Activated CD8-positive, alpha-beta memory T cell treated with anti-CD3 and anti-CD28 coated beads for 4 hours (primary cell): ENCODE data around the gene CHIT1.
"Not testable (repeated sequence)": the region's sequence is repeated elsewhere in the genome, so short reads cannot be mapped to it uniquely, and the experiment has no call there.

ENCODE experiments used
- DNase-seq, 2 donors: peaks; one replicate each; pipeline ENCODE4 v3.0.0-alpha.2; 2020; ENCODE audit warnings: low read depth in 2 of 2

Gene CHIT1

GRCh38 chr1:203265541-203265940 lies 36.1 kb upstream of the CHIT1 start:
- DNase-seq: no peak

- DNase-seq: no peak
These were observed 34.6 kb upstream of the CHIT1 start for GRCh38 chr1:203264052-203264501.

- DNase-seq: no peak
These were observed 34.0 kb upstream of the CHIT1 start for GRCh38 chr1:203263496-203263895.

GRCh38 chr1:203256636-203257035 lies 27.2 kb upstream of the CHIT1 start:
- DNase-seq: not testable (repeated sequence)

- not testable (repeated sequence) for DNase-seq
These were observed 25.3 kb upstream of the CHIT1 start for GRCh38 chr1:203254782-203255181.

GRCh38 chr1:203252678-203253077 lies 23.2 kb upstream of the CHIT1 start:
- DNase-seq: no peak

- DNase-seq: no peak
These were observed 22.0 kb upstream of the CHIT1 start for GRCh38 chr1:203251466-203251865.

GRCh38 chr1:203250911-203251310 lies 21.4 kb upstream of the CHIT1 start:
- no peak for DNase-seq

GRCh38 chr1:203244776-203245175 lies 15.3 kb upstream of the CHIT1 start:
- no peak for DNase-seq

- not testable (repeated sequence) for DNase-seq
These were observed 12.2 kb upstream of the CHIT1 start for GRCh38 chr1:203241708-203242107.

- DNase-seq: no peak
These were observed 10.2 kb upstream of the CHIT1 start for GRCh38 chr1:203239526-203240305.

GRCh38 chr1:203239081-203239480 lies 9.6 kb upstream of the CHIT1 start:
- no peak for DNase-seq

- no peak for DNase-seq
These were observed 9.1 kb upstream of the CHIT1 start for GRCh38 chr1:203238535-203238934.

GRCh38 chr1:203234901-203235300 lies 5.4 kb upstream of the CHIT1 start:
- not testable (repeated sequence) for DNase-seq

GRCh38 chr1:203228670-203229069 lies 803 bp downstream of the CHIT1 start:
- no peak for DNase-seq

- DNase-seq: no peak
These were observed 1.9 kb downstream of the CHIT1 start for GRCh38 chr1:203227371-203228083.

GRCh38 chr1:203225071-203225470 lies 4.4 kb downstream of the CHIT1 start:
- no peak for DNase-seq

- no peak for DNase-seq
These were observed 6.3 kb downstream of the CHIT1 start for GRCh38 chr1:203223012-203223775.

- no peak for DNase-seq
These were observed 9.5 kb downstream of the CHIT1 start for GRCh38 chr1:203219934-203220333.

GRCh38 chr1:203219171-203219570 lies 10.3 kb downstream of the CHIT1 start:
- no peak for DNase-seq

- no peak for DNase-seq
These were observed 11.8 kb downstream of the CHIT1 start for GRCh38 chr1:203217668-203218067.

- DNase-seq: no peak
These were observed 12.3 kb downstream of the CHIT1 start for GRCh38 chr1:203217139-203217655.
